IMR-90 (cell line): ENCODE data around the gene ZSWIM9. TPM values are rescaled to one million over a fixed set of nuclear protein-coding genes. Genes with fewer than 3 reads are reported as not detected.

Experiments used
- ATAC-seq: fragments of 200-7000 bp; cut with Tn5 transposase; 2 replicates; pipeline ENCODE4 v1.9.1; 2020; ENCODE audit warnings: low read depth, mild to moderate bottlenecking, moderate library complexity
- BruUV-seq: library from RNA; stranded (reverse); fragments of 400-500 nt; replicated peaks from 2 replicates; lab custom pipeline; 2021; lab: Mats Ljungman, UMichigan
- CTCF ChIA-PET: fragments of 300-600 bp; formaldehyde crosslinking; extraction: SDS; loops from one replicate; lab custom pipeline; 2021; ENCODE audit warnings: antibody characterized with exemption; lab: Yijun Ruan, JAX
- POLR2A ChIA-PET: fragments of 300-600 bp; sonication (Branson Sonifier 250); formaldehyde crosslinking; loops from one replicate; lab custom pipeline; 2022; ENCODE audit warnings: antibody characterized with exemption; ENCODE audit not compliant: unreplicated experiment; lab: Charles Lee
- DNase-seq: peaks from one replicate; pipeline ENCODE4 v3.0.0; 2013
- H2AFZ ChIP-seq: replicated peaks from 2 replicates; pipeline ENCODE3; 2013; ENCODE audit warnings: low read length, mild to moderate bottlenecking; ENCODE audit not compliant: poor library complexity
- H2AK5ac ChIP-seq: 2 replicates; pipeline ENCODE4 v1.6.1; 2013; ENCODE audit warnings: low read depth, low read length, inconsistent platforms
- H2AK9ac ChIP-seq: replicated peaks from 2 replicates; pipeline ENCODE3; 2013; ENCODE audit warnings: mild to moderate bottlenecking, low read depth, low read length, moderate library complexity; ENCODE audit not compliant: poor library complexity
- H2BK120ac ChIP-seq: 2 replicates; pipeline ENCODE4 v1.6.1; 2013; ENCODE audit warnings: low read depth, low read length, inconsistent platforms
- H2BK15ac ChIP-seq: 3 replicates; pipeline ENCODE4 v1.6.1; 2013; ENCODE audit warnings: low read depth, low read length, inconsistent platforms
- H2BK20ac ChIP-seq: 2 replicates; pipeline ENCODE4 v1.6.1; 2013; ENCODE audit warnings: low read depth, mild to moderate bottlenecking, inconsistent platforms, low read length, moderate library complexity
- H2BK5ac ChIP-seq: 2 replicates; pipeline ENCODE4 v1.6.1; 2013; ENCODE audit warnings: mild to moderate bottlenecking, low read depth, low read length, inconsistent platforms; ENCODE audit not compliant: poor library complexity, severe bottlenecking
- H3K14ac ChIP-seq: replicated peaks from 2 replicates; pipeline ENCODE4 v1.6.1; 2013; ENCODE audit warnings: low read depth, low read length, inconsistent platforms
- H3K18ac ChIP-seq: 2 replicates; pipeline ENCODE4 v1.6.1; 2013; ENCODE audit warnings: low read depth, low read length, control low read depth
- H3K23ac ChIP-seq: 2 replicates; pipeline ENCODE4 v1.6.1; 2013; ENCODE audit warnings: low read depth, low read length, inconsistent platforms
- H3K27ac ChIP-seq: 2 replicates; pipeline ENCODE4 v1.5.1; 2013; ENCODE audit warnings: mild to moderate bottlenecking, control low read depth, low read length; ENCODE audit not compliant: insufficient read depth
- H3K27me3 ChIP-seq: 2 replicates; pipeline ENCODE4 v1.6.1; 2013; ENCODE audit warnings: low read length; ENCODE audit not compliant: control insufficient read depth, insufficient read depth
- H3K36me3 ChIP-seq: 2 replicates; pipeline ENCODE4 v1.6.1; 2013; ENCODE audit warnings: low read length, mixed read lengths; ENCODE audit not compliant: control insufficient read depth, insufficient read depth
- H3K4ac ChIP-seq: 2 replicates; pipeline ENCODE4 v1.6.1; 2013; ENCODE audit warnings: low read depth, low read length, inconsistent platforms
- H3K4me1 ChIP-seq: 2 replicates; pipeline ENCODE4 v1.6.1; 2013; ENCODE audit warnings: low read length, mixed read lengths; ENCODE audit not compliant: control insufficient read depth, insufficient read depth
- H3K4me2 ChIP-seq: 2 replicates; pipeline ENCODE4 v1.6.1; 2013; ENCODE audit warnings: low read depth, mild to moderate bottlenecking, control low read depth, low read length, moderate library complexity
- H3K4me3 ChIP-seq: 2 replicates; pipeline ENCODE4 v1.5.1; 2013; ENCODE audit warnings: low read depth, mild to moderate bottlenecking, control low read depth, low read length, moderate library complexity; ENCODE audit not compliant: insufficient read depth
- H3K56ac ChIP-seq: 2 replicates; pipeline ENCODE4 v1.6.1; 2013; ENCODE audit warnings: low read length, inconsistent platforms; ENCODE audit not compliant: insufficient read depth; ENCODE audit errors: extremely low read depth
- H3K79me1 ChIP-seq, 2 experiments: 2 replicates each; pipeline ENCODE4 v1.6.1; 2013; ENCODE audit warnings: low read length in 2 of 2, inconsistent platforms in 1 of 2, low read depth in 1 of 2
- H3K9ac ChIP-seq: 2 replicates; pipeline ENCODE4 v1.6.1; 2013; ENCODE audit warnings: low read depth, low read length, control low read depth
- H3K9me1 ChIP-seq: 2 replicates; pipeline ENCODE4 v1.6.1; 2013; ENCODE audit warnings: low read length, inconsistent platforms; ENCODE audit not compliant: insufficient read depth
- H3K9me3 ChIP-seq: 2 replicates; pipeline ENCODE4 v1.6.1; 2013; ENCODE audit warnings: low read length; ENCODE audit not compliant: control insufficient read depth, insufficient read depth
- H4K20me1 ChIP-seq: 2 replicates; pipeline ENCODE4 v1.6.1; 2013; ENCODE audit warnings: low read length, inconsistent platforms; ENCODE audit not compliant: insufficient read depth
- H4K5ac ChIP-seq: 2 replicates; pipeline ENCODE4 v1.6.1; 2013; ENCODE audit warnings: mild to moderate bottlenecking, low read depth, low read length, control low read depth
- H4K8ac ChIP-seq, 2 experiments: 2 replicates each; pipeline ENCODE4 v1.6.1; 2013; ENCODE audit warnings: low read depth in 2 of 2, low read length in 2 of 2, control low read depth in 1 of 2, inconsistent platforms in 1 of 2
- H4K91ac ChIP-seq: 2 replicates; pipeline ENCODE4 v1.6.1; 2013; ENCODE audit warnings: low read depth, low read length, inconsistent platforms; ENCODE audit not compliant: insufficient read depth
- BHLHE40 ChIP-seq: fragments of 150-350 bp; IDR thresholded peaks from 2 replicates; pipeline ENCODE4 v1.6.1; 2016; ENCODE audit warnings: mild to moderate bottlenecking, low read depth, low read length
- CEBPB ChIP-seq: IDR thresholded peaks from 2 replicates; pipeline ENCODE4 v1.6.1; 2012; ENCODE audit warnings: low read depth, low read length, improper control_type of control experiment
- CHD1 ChIP-seq: IDR thresholded peaks from 2 replicates; pipeline ENCODE4 v1.6.1; 2012; ENCODE audit warnings: low read depth, low read length, improper control_type of control experiment
- ELK1 ChIP-seq: fragments of 150-350 bp; IDR thresholded peaks from 2 replicates; pipeline ENCODE4 v1.6.1; 2016; ENCODE audit warnings: low read depth, mild to moderate bottlenecking, low read length, moderate library complexity, borderline replicate concordance
- FOS ChIP-seq: fragments of 150-350 bp; IDR thresholded peaks from 2 replicates; pipeline ENCODE4 v1.6.1; 2016; ENCODE audit warnings: low read depth, low read length
- MAFK ChIP-seq: IDR thresholded peaks from 2 replicates; pipeline ENCODE4 v1.6.1; 2012; ENCODE audit warnings: low read depth, low read length, improper control_type of control experiment
- MAZ ChIP-seq: IDR thresholded peaks from 2 replicates; pipeline ENCODE4 v1.6.1; 2012; ENCODE audit warnings: low read depth, mild to moderate bottlenecking, low read length, improper control_type of control experiment, moderate library complexity, borderline replicate concordance
- MXI1 ChIP-seq: IDR thresholded peaks from 2 replicates; pipeline ENCODE4 v1.6.1; 2012; ENCODE audit warnings: low read depth, mild to moderate bottlenecking, low read length, moderate library complexity, borderline replicate concordance
- NFE2L2 ChIP-seq: fragments of 150-350 bp; IDR thresholded peaks from 2 replicates; pipeline ENCODE4 v1.6.1; 2016; ENCODE audit warnings: low read depth, mild to moderate bottlenecking, low read length
- POLR2A ChIP-seq: IDR thresholded peaks from 2 replicates; pipeline ENCODE4 v1.6.1; 2012; ENCODE audit warnings: mild to moderate bottlenecking, low read depth, low read length
- RAD21 ChIP-seq: IDR thresholded peaks from 2 replicates; pipeline ENCODE4 v1.6.1; 2012; ENCODE audit warnings: low read length, improper control_type of control experiment
- RCOR1 ChIP-seq: IDR thresholded peaks from 2 replicates; pipeline ENCODE4 v1.6.1; 2012; ENCODE audit warnings: mild to moderate bottlenecking, low read length, improper control_type of control experiment; ENCODE audit not compliant: insufficient replicate concordance
- RFX5 ChIP-seq: IDR thresholded peaks from 2 replicates; pipeline ENCODE4 v1.8.0; 2012; ENCODE audit warnings: low read depth, mild to moderate bottlenecking, low read length, moderate library complexity
- SMC3 ChIP-seq: fragments of 150-350 bp; IDR thresholded peaks from 2 replicates; pipeline ENCODE4 v1.6.1; 2016; ENCODE audit warnings: low read depth, mild to moderate bottlenecking, antibody characterized with exemption, low read length, moderate library complexity
- USF2 ChIP-seq: fragments of 150-350 bp; IDR thresholded peaks from 2 replicates; pipeline ENCODE4 v1.6.1; 2017; ENCODE audit warnings: mild to moderate bottlenecking, antibody characterized with exemption, low read length, low read depth
- WGBS, 2 experiments: methylation state at CpG; one replicate each; pipeline versions ENCODE4 v1.1.5 to v1.1.7; 2013; ENCODE audit warnings: missing lambda C conversion rate in 2 of 2; ENCODE audit not compliant: insufficient read length in 1 of 2; ENCODE audit errors: extremely low coverage in 2 of 2; 5-methylcytosine and 5-hydroxymethylcytosine counted together
- dilution Hi-C: fragments of 300-500 bp; cut with HindIII; formaldehyde crosslinking; loops from one replicate; pipeline ENCODE4 v1.14.3; 2018; ENCODE audit warnings: low sequenced_read_pairs; ENCODE audit not compliant: unreplicated experiment
- in situ Hi-C: fragments of 300-500 bp; cut with MboI; formaldehyde crosslinking; loops from 3 replicates; pipeline ENCODE4 v1.14.3; 2019; ENCODE audit warnings: low sequenced_read_pairs, inconsistent platforms, mixed read lengths
- intact Hi-C: fragments of 100-400 bp; cut with micrococcal nuclease; formaldehyde crosslinking; loops from 2 replicates; pipeline ENCODE4 v1.10.0; 2022
- polyA plus RNA-seq, 3 experiments: library from polyadenylated mRNA; depleted of rRNA; stranded (reverse); fragments of >200 nt; gene quantifications; 2 replicates each; pipeline ENCODE4 v1.2.3, GENCODE V29; 2012; ENCODE audit warnings: low replicate concordance in 1 of 3
- total RNA-seq: library from RNA; depleted of rRNA; stranded (reverse); fragments of >200 nt; gene quantifications from 2 replicates; pipeline ENCODE4 v1.2.3, GENCODE V29; 2012
- TF ChIP-seq, protein P1 (sequence below): conservative IDR thresholded peaks from 2 replicates; pipeline ENCODE4 v1.5.1; 2012; ENCODE audit warnings: mild to moderate bottlenecking, low read depth, low read length, improper control_type of control experiment

ZSWIM9 gene
- total and polyA plus RNA-seq, 2 of the 4 experiments (the other 2 are of a cell fraction): 0.54 to 2.2 TPM

- Histone ChIP-seq H4K5ac (no peak overlapping the region), H3K4ac (no peak overlapping the region), H3K18ac (no peak overlapping the region), H2AK9ac (no peak overlapping the region), H4K20me1 (no peaks in the 10 kb centered on the region), H2BK15ac (no peak overlapping the region), H3K27ac (no peak overlapping the region), H2AK5ac (no peak overlapping the region), H3K9ac (no peak overlapping the region), H3K4me2 (no peak overlapping the region), H2BK5ac (no peak overlapping the region), H3K14ac (no peak overlapping the region), H4K8ac (no peak overlapping the region), H2AFZ (no peak overlapping the region), H2BK120ac (no peak overlapping the region), H3K56ac (no peak overlapping the region), H3K4me3 (no peak overlapping the region), H3K27me3 (no peaks in the 10 kb centered on the region), H3K4me1 (no peaks in the 10 kb centered on the region), H2BK20ac (no peak overlapping the region), H3K9me3 (no peaks in the 10 kb centered on the region), H4K91ac (no peak overlapping the region), H3K36me3 (peaks cover 5% of the 10 kb centered on the region; the same call in 1 of the 2 replicates), H3K9me1 (no peaks in the 10 kb centered on the region), H3K23ac (no peak overlapping the region), H3K79me1 (no peaks in the 10 kb centered on the region; a peak in 1 of 4 replicates)
- ATAC-seq (no peak), DNase-seq (no peak)
- in situ Hi-C loops: no loop called here
- no TSS peak for BruUV-seq
- POLR2A ChIA-PET: no interaction called here
- WGBS, 2 experiments: no CpG with 5 or more reads among the region's 6 CpGs
- intact Hi-C loops: no loop called here
- dilution Hi-C loops: no loop called here
- TF ChIP-seq ELK1 (no peak), RAD21 (no peak), MAZ (no peak), NFE2L2 (no peak), CEBPB (no peak), MAFK (no peak), USF2 (no peak), RCOR1 (no peak), FOS (no peak), RFX5 (no peak), MXI1 (no peak), POLR2A (no peak), BHLHE40 (no peak), SMC3 (no peak), CHD1 (no peak)
- TF ChIP-seq, protein P1, sequence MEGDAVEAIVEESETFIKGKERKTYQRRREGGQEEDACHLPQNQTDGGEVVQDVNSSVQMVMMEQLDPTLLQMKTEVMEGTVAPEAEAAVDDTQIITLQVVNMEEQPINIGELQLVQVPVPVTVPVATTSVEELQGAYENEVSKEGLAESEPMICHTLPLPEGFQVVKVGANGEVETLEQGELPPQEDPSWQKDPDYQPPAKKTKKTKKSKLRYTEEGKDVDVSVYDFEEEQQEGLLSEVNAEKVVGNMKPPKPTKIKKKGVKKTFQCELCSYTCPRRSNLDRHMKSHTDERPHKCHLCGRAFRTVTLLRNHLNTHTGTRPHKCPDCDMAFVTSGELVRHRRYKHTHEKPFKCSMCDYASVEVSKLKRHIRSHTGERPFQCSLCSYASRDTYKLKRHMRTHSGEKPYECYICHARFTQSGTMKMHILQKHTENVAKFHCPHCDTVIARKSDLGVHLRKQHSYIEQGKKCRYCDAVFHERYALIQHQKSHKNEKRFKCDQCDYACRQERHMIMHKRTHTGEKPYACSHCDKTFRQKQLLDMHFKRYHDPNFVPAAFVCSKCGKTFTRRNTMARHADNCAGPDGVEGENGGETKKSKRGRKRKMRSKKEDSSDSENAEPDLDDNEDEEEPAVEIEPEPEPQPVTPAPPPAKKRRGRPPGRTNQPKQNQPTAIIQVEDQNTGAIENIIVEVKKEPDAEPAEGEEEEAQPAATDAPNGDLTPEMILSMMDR: no peak
- CTCF ChIA-PET: no interaction called here
Observed at GRCh38 chr19:48149430-48149829, 21.1 kb upstream of the ZSWIM9 start.
